Colon (tissue), 2 donors: ENCODE results near the gene SERPINF2.
"Not testable (repeated sequence)": the region's sequence is repeated elsewhere in the genome, so short reads cannot be mapped to it uniquely, and the experiment has no call there.

ENCODE experiments used
- FAIRE-seq: peaks from 2 replicates; lab custom pipeline; 2012; peaks lifted over from hg19 to GRCh38; lab: Jason Lieb, UNC
- donor health status: control.
- donor health status: control.

Gene SERPINF2

GRCh38 chr17:1735418-1735817 is 7.3 kb upstream of the SERPINF2 start:
- FAIRE-seq, result no peak

- FAIRE-seq, result no peak
These were observed 6.8 kb upstream of the SERPINF2 start for GRCh38 chr17:1735834-1736347.

- FAIRE-seq, result no peak
These were observed 6.1 kb upstream of the SERPINF2 start for GRCh38 chr17:1736348-1737281.

GRCh38 chr17:1737531-1738291 is 5.0 kb upstream of the SERPINF2 start:
- no peak for FAIRE-seq

- FAIRE-seq, result not testable (repeated sequence)
These were observed 772 bp upstream of the SERPINF2 start for GRCh38 chr17:1741899-1742298.

GRCh38 chr17:1743088-1743439 is 393 bp downstream of the SERPINF2 start:
- no peak for FAIRE-seq

GRCh38 chr17:1744551-1745512 is 2.2 kb downstream of the SERPINF2 start:
- FAIRE-seq, result no peak

- no peak for FAIRE-seq
These were observed 2.9 kb downstream of the SERPINF2 start for GRCh38 chr17:1745513-1746020.

GRCh38 chr17:1746975-1747543 is 4.4 kb downstream of the SERPINF2 start:
- no peak for FAIRE-seq

- FAIRE-seq, result no peak
These were observed 8.0 kb downstream of the SERPINF2 start for GRCh38 chr17:1750628-1751027.

- FAIRE-seq, result no peak
These were observed 10.0 kb downstream of the SERPINF2 start for GRCh38 chr17:1752425-1753262.

GRCh38 chr17:1753767-1754429 is 11.2 kb downstream of the SERPINF2 start:
- no peak for FAIRE-seq

GRCh38 chr17:1754430-1755112 is 11.9 kb downstream of the SERPINF2 start:
- FAIRE-seq, result no peak

- no peak for FAIRE-seq
These were observed 12.7 kb downstream of the SERPINF2 start for GRCh38 chr17:1755252-1755826.

- no peak for FAIRE-seq
These were observed 13.2 kb downstream of the SERPINF2 start for GRCh38 chr17:1755827-1756262.

- no peak for FAIRE-seq
These were observed 16.1 kb downstream of the SERPINF2 start for GRCh38 chr17:1758807-1759206.

- no peak for FAIRE-seq
These were observed 16.9 kb downstream of the SERPINF2 start for GRCh38 chr17:1759529-1759928.

GRCh38 chr17:1762233-1762900 is 19.7 kb downstream of the SERPINF2 start:
- no peak for FAIRE-seq
